Heart left ventricle (tissue), 16 donors: Measurements from ENCODE around the gene TICAM2. TPM values are rescaled to one million over a fixed set of nuclear protein-coding genes. Genes with fewer than 3 reads are reported as not detected.
A peak's percentile ranks its signal among the peaks of the same experiment; 100 is the strongest.
"Not testable (repeated sequence)": the region's sequence is repeated elsewhere in the genome, so short reads cannot be mapped to it uniquely, and the experiment has no call there.

ENCODE experiments used
- ATAC-seq, 4 donors: fragments of 200-7000 bp; cut with Tn5 transposase; one replicate each; pipeline ENCODE4 v1.9.1; 2020 to 2022; ENCODE audit warnings: moderate library complexity in 4 of 4, mild to moderate bottlenecking in 3 of 4, moderate number of reproducible peaks in 1 of 4
- DNase-seq, 5 donors: peaks; one replicate each; pipeline ENCODE4 v3.0.0-alpha.2; 2020
- H3K27ac ChIP-seq, 12 donors: fragments of 200-600 bp; sonication (generic) in 4 of 12; one replicate each; pipeline versions ENCODE4 v1.5.0 to v1.8.0; 2016 to 2022; ENCODE audit warnings: mild to moderate bottlenecking in 2 of 12
- H3K27me3 ChIP-seq, 9 donors: fragments of 200-600 bp; sonication (generic) in 2 of 9; one replicate each; pipeline versions ENCODE4 v1.5.1 to v1.8.0; 2016 to 2022; ENCODE audit warnings: mild to moderate bottlenecking in 3 of 9
- H3K36me3 ChIP-seq, 9 donors: fragments of 200-600 bp; sonication (generic) in 2 of 9; one replicate each; pipeline versions ENCODE4 v1.5.0 to v1.8.0; 2018 to 2022; ENCODE audit warnings: mild to moderate bottlenecking in 2 of 9
- H3K4me1 ChIP-seq, 12 donors: fragments of 200-600 bp; sonication (generic) in 4 of 12; one replicate each; pipeline versions ENCODE4 v1.5.0 to v1.8.0; 2016 to 2022; ENCODE audit warnings: mild to moderate bottlenecking in 3 of 12
- H3K4me3 ChIP-seq, 12 donors: fragments of 200-600 bp; sonication (generic) in 4 of 12; one replicate each; pipeline versions ENCODE4 v1.5.0 to v1.8.0; 2017 to 2022; ENCODE audit warnings: mild to moderate bottlenecking in 9 of 12, moderate library complexity in 4 of 12
- H3K9me3 ChIP-seq, 12 donors: fragments of 200-600 bp; sonication (generic) in 4 of 12; one replicate each; pipeline versions ENCODE4 v1.5.0 to v1.8.0; 2016 to 2022; ENCODE audit warnings: mild to moderate bottlenecking in 1 of 12
- CTCF ChIP-seq, 12 donors: fragments of 200-600 bp; sonication (generic) in 4 of 12; IDR thresholded peaks; one replicate each; pipeline versions ENCODE4 v1.5.0 to v1.8.0; 2018 to 2022; ENCODE audit warnings: antibody characterized with exemption in 12 of 12, mild to moderate bottlenecking in 5 of 12
- POLR2A ChIP-seq, 2 donors: fragments of 450-650 bp; IDR thresholded peaks; one replicate each; pipeline ENCODE4 v1.6.1; 2017; ENCODE audit warnings: antibody characterized with exemption in 2 of 2, mild to moderate bottlenecking in 2 of 2, moderate library complexity in 2 of 2
- whole genome bisulfite sequencing, 4 donors: extraction: QIAGEN DNeasy Blood & Tissue Kit in 2 of 4; methylation state at CpG; one replicate each; pipeline versions ENCODE4 v1.1.5 to v1.1.7; 2013 to 2018; 5-methylcytosine and 5-hydroxymethylcytosine counted together
- intact Hi-C, 10 donors: fragments of 100-400 bp; cut with DNase I; formaldehyde crosslinking; loops; one replicate each; pipeline versions ENCODE4 v1.11.1 to v1.14.2; 2022
- long read RNA-seq, 3 donors: library from polyadenylated mRNA; unstranded; transcript quantifications; one replicate each; pipeline ENCODE4 v2.0.0, GENCODE V29; 2020 to 2021
- polyA plus RNA-seq, 2 donors: library from polyadenylated mRNA; stranded (reverse); fragments of 200-250 nt; gene quantifications; one replicate each; pipeline ENCODE4 v1.2.3, GENCODE V29; 2013
- total RNA-seq, 9 donors: library from RNA; depleted of rRNA in 2 of 9; stranded (reverse); fragments of >200 nt in 2 of 9; fragmentation: NEBNext Ultra II Directional in 3 of 9; extraction: Animal tissue kit (Norgen Biotek cat#: 25700) in 3 of 9; gene quantifications; one replicate each; pipeline versions ENCODE4 v1.1.0 to v1.2.4, GENCODE V29; 2016 to 2023
- donor health status: ischemic (EF 13 %, LVEDD 7.1; RV severe dilation, severe dysfunction).
- donor health status: healthy with polysubstance abuse.
- donor health status: DM: no; HTN: yes; CAD: no.
- donor health status: DM: no; HTN: no; CAD: no.
- donor health status: ischemic (EF 25% LVEDD 6.9; RV normal size, moderate dysfunction).
- donor health status: ischemic (EF 25% LVEDD 5.7; RV mildly dilated, moderate dysfunction).
- donor health status: healthy.
- donor health status: DM: yes; HTN: yes; CAD: no.
- donor health status: ischemic (EF 35%, LVEDD 5.7; RV mildly dilated, moderate dysfunction).
- donor health status: nonischemic (EF 11% LVEDD 7.7; RV severe dilation, severe dysfunction).
- donor health status: DM: yes; HTN: yes; CAD: no.
- donor health status: PGD.
- donor health status: ischemic (EF 29% LVEDD 5.4; RV normal size, mild dysfunction).
- donor health status: nonischemic (EF 23%, LVEDD 6.1; RV moderate dilation, normal function).

The TICAM2 gene
- 1 to 10 TPM in 7 of 9 donors, under 1 TPM in 2; 0.75 to 4.1 (median 2.1) TPM for total RNA-seq
- 1 to 10 TPM; 1.4 to 1.5 TPM for polyA plus RNA-seq
- long read RNA-seq, donor 1, partial matches to known transcripts: 0 of 2 reads
- long read RNA-seq, donor 1, other reads (novel, unspliced or antisense): 0 of 2 reads
- long read RNA-seq, donor 2, transcript TICAM2-201 (2 exons, 3,049 nt): major isoform, 8 of 10 reads
- long read RNA-seq, donor 2, partial matches to known transcripts: 0 of 10 reads
- long read RNA-seq, donor 2, other reads (novel, unspliced or antisense): 2 of 10 reads
- long read RNA-seq, donor 3, partial matches to known transcripts: 0 of 1 reads
- long read RNA-seq, donor 3, other reads (novel, unspliced or antisense): 0 of 1 reads

GRCh38 chr5:115601701-115602590 lies at the start of gene TICAM2:
Gene TICAM2, minus strand, starts transcription at chr5:115602479. Its CDS starts 21,223 bp downstream, at chr5:115581256.
- DNase-seq: peak; percentile 73 to 85 (median 78)
- Histone ChIP-seq H3K27ac (peak within 1 kb of the TSS; percentile 84 to 97 (median 94)), H3K4me1 (peaks cover 6 to 52% (median 30%) of the 10 kb centered on the region in 12 donors), H3K27me3 (no peaks in the 10 kb centered on the region), H3K36me3 (peaks cover 0 to 5% (median 0%) of the 10 kb centered on the region in 9 donors), H3K4me3 (peak within 1 kb of the TSS; percentile 70 to 90 (median 84)), H3K9me3 (no peaks in the 10 kb centered on the region)
- TF ChIP-seq POLR2A (IDR thresholded peaks at IDR 0.05) (peak in 1 of 2 donors; percentile 37), CTCF (IDR thresholded peaks at IDR 0.05) (peak in 8 of 12 donors; percentile 17 to 55 (median 43))
- peak; percentile 56 to 91 (median 80) for ATAC-seq
- WGBS, 4 donors: 0 to 1% (median 0%) methylated on average over 16 to 71 of the region's 71 CpGs
- intact Hi-C loops: loop anchor here in 1 of 10 donors (2.0 kb wide), 1 partner anchor 21 kb away; no protein-coding TSS in a partner anchor

GRCh38 chr5:115649541-115649940 lies 47.3 kb upstream of the TICAM2 start:
- 89 to 96% (median 92%) methylated on average over 1 of the region's 1 CpG for WGBS, 4 donors
- Histone ChIP-seq H3K9me3 (no peaks in the 10 kb centered on the region), H3K27ac (no peak overlapping the region), H3K4me3 (no peak overlapping the region), H3K4me1 (no peaks in the 10 kb centered on the region), H3K27me3 (peaks cover 0 to 15% (median 0%) of the 10 kb centered on the region in 9 donors), H3K36me3 (no peaks in the 10 kb centered on the region)
- ATAC-seq (no peak), DNase-seq (no peak)
- intact Hi-C loops: no loop called here
- TF ChIP-seq POLR2A (IDR thresholded peaks at IDR 0.05) (no peak), CTCF (IDR thresholded peaks at IDR 0.05) (no peak)

- H3K9me3 ChIP-seq: no peaks in the 10 kb centered on the region
- no peak for TF ChIP-seq POLR2A (IDR thresholded peaks at IDR 0.05)
- no peak for TF ChIP-seq CTCF (IDR thresholded peaks at IDR 0.05)
- intact Hi-C loops: no loop called here
- no peak overlapping the region for H3K4me3 ChIP-seq
- DNase-seq (no peak), ATAC-seq (no peak)
- H3K36me3 ChIP-seq: no peaks in the 10 kb centered on the region
- 69 to 78% (median 76%) methylated on average over 3 of the region's 3 CpGs for WGBS, 4 donors
- peaks cover 0 to 15% (median 0%) of the 10 kb centered on the region in 9 donors for H3K27me3 ChIP-seq
- no peaks in the 10 kb centered on the region for H3K4me1 ChIP-seq
- H3K27ac ChIP-seq: no peak overlapping the region
Measured at GRCh38 chr5:115648056-115648455, 45.8 kb upstream of the TICAM2 start.

GRCh38 chr5:115645386-115645785 lies 43.1 kb upstream of the TICAM2 start:
- H3K36me3 ChIP-seq, ATAC-seq, DNase-seq, H3K4me1 ChIP-seq, H3K27ac ChIP-seq, intact Hi-C loops, H3K4me3 ChIP-seq, H3K9me3 ChIP-seq: not testable (repeated sequence)
- peaks cover 0 to 15% (median 0%) of the 10 kb centered on the region in 9 donors for H3K27me3 ChIP-seq
- WGBS, 4 donors: 79 to 88% (median 82%) methylated on average over 5 of the region's 5 CpGs
